Suprapubic skin (tissue), 3 donors: ENCODE data around the gene NUP93.

Experiments used
- CTCF ChIP-seq, 2 donors: fragments of 200-600 bp in 1 of 2; fragments of 450-650 bp in 1 of 2; sonication (generic) in 1 of 2; IDR thresholded peaks; one replicate each; pipeline ENCODE4 v1.5.1; 2016 to 2019; ENCODE audit warnings: antibody characterized with exemption in 2 of 2, mild to moderate bottlenecking in 1 of 2, moderate library complexity in 1 of 2
- EP300 ChIP-seq: sonication (generic); formaldehyde crosslinking; IDR thresholded peaks from one replicate; pipeline ENCODE4 v1.6.1; 2017; ENCODE audit warnings: antibody characterized with exemption
- POLR2A ChIP-seq, 2 donors: fragments of 450-650 bp; IDR thresholded peaks; one replicate each; pipeline ENCODE4 v1.6.1; 2017; ENCODE audit warnings: antibody characterized with exemption in 2 of 2, mild to moderate bottlenecking in 2 of 2, moderate library complexity in 2 of 2

GRCh38 chr16:56783344-56783743 lies 53.4 kb downstream of the NUP93 start:
- no peak for TF ChIP-seq EP300
- TF ChIP-seq CTCF (IDR thresholded peaks at IDR 0.05), result no peak
- no peak for TF ChIP-seq POLR2A (IDR thresholded peaks at IDR 0.05)
